Vagina (tissue), 2 donors: ENCODE results near the gene REXO1.

ENCODE experiments used
- POLR2A ChIP-seq, 2 donors: fragments of 450-650 bp; IDR thresholded peaks; one replicate each; pipeline ENCODE4 v1.6.1; 2017; ENCODE audit warnings: antibody characterized with exemption in 2 of 2, mild to moderate bottlenecking in 2 of 2, moderate library complexity in 2 of 2
- POLR2AphosphoS5 ChIP-seq, 2 donors: sonication (generic); formaldehyde crosslinking; IDR thresholded peaks; one replicate each; pipeline ENCODE4 v1.9.0; 2017; ENCODE audit warnings: antibody characterized with exemption in 2 of 2, mild to moderate bottlenecking in 2 of 2, low read depth in 1 of 2; ENCODE audit not compliant: insufficient read depth in 1 of 2
- TF ChIP-seq, protein P1 (sequence below), 3 experiments: fragments of 450-650 bp in 2 of 3; fragments of 200-600 bp in 1 of 3; sonication (generic) in 1 of 3; IDR thresholded peaks; one replicate each; pipeline ENCODE4 v1.5.1; 2017 to 2019; ENCODE audit warnings: antibody characterized with exemption in 3 of 3, mild to moderate bottlenecking in 2 of 3, moderate library complexity in 2 of 3

DNA sequence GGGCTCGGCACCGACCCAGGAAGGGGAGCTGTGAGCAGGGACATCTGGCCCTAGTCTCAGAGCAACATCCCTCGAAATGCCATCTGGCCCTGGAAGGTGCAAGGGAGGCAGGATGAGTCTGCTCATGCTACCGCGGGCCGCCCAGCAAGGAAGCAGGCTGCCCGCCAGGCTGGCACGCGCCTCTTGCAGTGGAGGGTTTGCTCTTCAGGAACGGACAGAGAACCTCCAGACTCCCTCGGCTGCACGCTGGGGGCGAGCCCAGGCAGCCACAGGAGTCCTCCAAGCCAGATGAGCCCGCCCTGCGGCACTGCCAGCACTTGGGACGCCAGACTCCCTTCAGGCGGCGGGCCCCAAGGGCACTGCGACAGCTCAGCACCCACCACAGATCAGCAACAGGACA is 26.1 kb downstream of the REXO1 start:
- TF ChIP-seq, protein P1, sequence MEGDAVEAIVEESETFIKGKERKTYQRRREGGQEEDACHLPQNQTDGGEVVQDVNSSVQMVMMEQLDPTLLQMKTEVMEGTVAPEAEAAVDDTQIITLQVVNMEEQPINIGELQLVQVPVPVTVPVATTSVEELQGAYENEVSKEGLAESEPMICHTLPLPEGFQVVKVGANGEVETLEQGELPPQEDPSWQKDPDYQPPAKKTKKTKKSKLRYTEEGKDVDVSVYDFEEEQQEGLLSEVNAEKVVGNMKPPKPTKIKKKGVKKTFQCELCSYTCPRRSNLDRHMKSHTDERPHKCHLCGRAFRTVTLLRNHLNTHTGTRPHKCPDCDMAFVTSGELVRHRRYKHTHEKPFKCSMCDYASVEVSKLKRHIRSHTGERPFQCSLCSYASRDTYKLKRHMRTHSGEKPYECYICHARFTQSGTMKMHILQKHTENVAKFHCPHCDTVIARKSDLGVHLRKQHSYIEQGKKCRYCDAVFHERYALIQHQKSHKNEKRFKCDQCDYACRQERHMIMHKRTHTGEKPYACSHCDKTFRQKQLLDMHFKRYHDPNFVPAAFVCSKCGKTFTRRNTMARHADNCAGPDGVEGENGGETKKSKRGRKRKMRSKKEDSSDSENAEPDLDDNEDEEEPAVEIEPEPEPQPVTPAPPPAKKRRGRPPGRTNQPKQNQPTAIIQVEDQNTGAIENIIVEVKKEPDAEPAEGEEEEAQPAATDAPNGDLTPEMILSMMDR (IDR thresholded peaks at IDR 0.05): no peak
- TF ChIP-seq POLR2A (IDR thresholded peaks at IDR 0.05): no peak
- no peak for TF ChIP-seq POLR2AphosphoS5 (IDR thresholded peaks at IDR 0.05; ENCODE audit: insufficient read depth in 1 of 2, low read depth in 1 of 2)
